Panc1 (cell line): Measurements from ENCODE around the gene TTYH2. TPM values are rescaled to one million over a fixed set of nuclear protein-coding genes. Genes with fewer than 3 reads are reported as not detected.

Experiments used
- ATAC-seq: fragments of 200-7000 bp; cut with Tn5 transposase; 2 replicates; pipeline ENCODE4 v1.9.1; 2020; ENCODE audit warnings: mild to moderate bottlenecking, moderate library complexity
- BruUV-seq: library from RNA; stranded (reverse); fragments of 400-500 nt; replicated peaks from 2 replicates; lab custom pipeline; 2021; lab: Mats Ljungman, UMichigan
- CTCF ChIA-PET: fragments of 300-600 bp; sonication (Branson Sonifier 250); formaldehyde crosslinking; loops from one replicate; lab custom pipeline; 2022; ENCODE audit warnings: antibody characterized with exemption; lab: Charles Lee
- POLR2A ChIA-PET: fragments of 300-600 bp; sonication (Branson Sonifier 250); formaldehyde crosslinking; loops from one replicate; lab custom pipeline; 2022; ENCODE audit warnings: antibody characterized with exemption; lab: Charles Lee
- DNase-seq: peaks from one replicate; pipeline ENCODE4 v3.0.0-alpha.2; 2010; ENCODE audit warnings: low read depth, low spot score
- H3K27ac ChIP-seq: 2 replicates; pipeline ENCODE4 v1.5.1; 2011; ENCODE audit warnings: mild to moderate bottlenecking, low read length, inconsistent platforms
- H3K27me3 ChIP-seq: fragments of 200-500 bp; sonication (Bioruptor generic); 2 replicates; pipeline ENCODE4 v1.6.0; 2014; ENCODE audit warnings: low read length, inconsistent platforms; ENCODE audit not compliant: control insufficient read depth, insufficient read depth
- H3K36me3 ChIP-seq: fragments of 200-500 bp; sonication (Bioruptor generic); 2 replicates; pipeline ENCODE4 v1.5.1; 2014; ENCODE audit warnings: inconsistent platforms, mild to moderate bottlenecking, low read length, moderate library complexity; ENCODE audit not compliant: control insufficient read depth, insufficient read depth
- H3K4me1 ChIP-seq: 2 replicates; pipeline ENCODE4 v1.5.1; 2011; ENCODE audit warnings: inconsistent platforms, mild to moderate bottlenecking, low read length, moderate library complexity; ENCODE audit not compliant: control insufficient read depth, insufficient read depth
- H3K4me3 ChIP-seq, 2 experiments: 2 replicates each; pipeline ENCODE4 v1.5.1; 2011 to 2012; ENCODE audit warnings: low read depth in 2 of 2, low read length in 2 of 2, mild to moderate bottlenecking in 2 of 2, inconsistent platforms in 1 of 2, moderate library complexity in 1 of 2
- H3K9me3 ChIP-seq: fragments of 200-500 bp; sonication (Bioruptor generic); 2 replicates; pipeline ENCODE4 v1.5.1; 2014; ENCODE audit warnings: low read depth, mild to moderate bottlenecking, inconsistent platforms, low read length, moderate library complexity; ENCODE audit not compliant: control insufficient read depth, insufficient read depth
- POLR2AphosphoS5 ChIP-seq: IDR thresholded peaks from 2 replicates; pipeline ENCODE4 v1.6.1; 2012; ENCODE audit warnings: mild to moderate bottlenecking, low read depth, low read length, moderate library complexity
- SIN3A ChIP-seq: IDR thresholded peaks from 2 replicates; pipeline ENCODE4 v1.6.1; 2012; ENCODE audit warnings: low read depth, mild to moderate bottlenecking, low read length, moderate library complexity, borderline replicate concordance; ENCODE audit not compliant: insufficient read depth
- TCF7L2 ChIP-seq: IDR thresholded peaks from 2 replicates; pipeline ENCODE4 v1.6.1; 2011; ENCODE audit warnings: mild to moderate bottlenecking, low read depth, low read length, inconsistent platforms
- in situ Hi-C: cut with HindIII; loops from 2 replicates; pipeline ENCODE4 v1.10.0; 2016; ENCODE audit warnings: low sequenced_read_pairs, low pct_unique_long_range_greater_than_20kb
- intact Hi-C: fragments of 100-400 bp; cut with micrococcal nuclease; formaldehyde crosslinking; loops from one replicate; pipeline ENCODE4 v1.10.0; 2022; ENCODE audit not compliant: unreplicated experiment
- total RNA-seq: library from RNA; stranded (reverse); gene quantifications from one replicate; pipeline ENCODE4 v1.2.1, GENCODE V29; 2021; ENCODE audit not compliant: unreplicated experiment
- TF ChIP-seq, protein P1 (sequence below): fragments of 450-650 bp; IDR thresholded peaks from 2 replicates; pipeline ENCODE4 v1.5.1; 2017; ENCODE audit warnings: mild to moderate bottlenecking
- TF ChIP-seq, protein P2 (sequence below), 2 experiments: IDR thresholded peaks; 2 replicates each; pipeline ENCODE4 v1.6.1; 2011 to 2012; ENCODE audit warnings: low read depth in 2 of 2, control low read depth in 1 of 2, low read length in 1 of 2, mild to moderate bottlenecking in 1 of 2, moderate library complexity in 1 of 2; ENCODE audit not compliant: insufficient read depth in 1 of 2

Gene TTYH2
- total RNA-seq, 1 experiment from 2014 or later = 8.3 TPM

DNA sequence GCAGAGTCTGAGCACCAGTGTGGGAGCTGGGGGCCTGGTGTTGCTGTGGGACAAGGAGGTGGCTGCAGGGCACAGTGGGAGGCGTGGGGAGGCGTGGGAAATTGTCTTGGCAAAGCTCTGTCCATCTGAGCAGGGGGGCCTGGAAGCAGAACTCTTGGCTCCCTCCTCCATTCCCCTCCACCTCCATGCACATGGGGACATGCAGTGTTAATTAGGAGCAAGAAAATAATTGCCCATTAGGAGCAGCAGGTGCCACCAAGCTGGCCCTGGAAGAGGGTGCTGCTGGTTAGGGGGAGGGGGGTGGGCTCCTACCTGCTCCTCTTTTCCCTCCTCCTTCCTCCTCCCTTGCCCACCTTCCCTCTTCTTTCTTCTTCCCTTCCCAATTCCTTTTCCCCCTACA, 4.5 kb downstream of the TTYH2 start:
- Histone ChIP-seq H3K4me3 (no peak overlapping the region), H3K27ac (no peak overlapping the region), H3K27me3 (no peaks in the 10 kb centered on the region), H3K36me3 (no peaks in the 10 kb centered on the region), H3K9me3 (no peaks in the 10 kb centered on the region), H3K4me1 (peaks cover 5% of the 10 kb centered on the region; the same call in 1 of the 2 replicates)
- TF ChIP-seq SIN3A (no peak), TCF7L2 (no peak), POLR2AphosphoS5 (no peak)
- TF ChIP-seq, protein P1, sequence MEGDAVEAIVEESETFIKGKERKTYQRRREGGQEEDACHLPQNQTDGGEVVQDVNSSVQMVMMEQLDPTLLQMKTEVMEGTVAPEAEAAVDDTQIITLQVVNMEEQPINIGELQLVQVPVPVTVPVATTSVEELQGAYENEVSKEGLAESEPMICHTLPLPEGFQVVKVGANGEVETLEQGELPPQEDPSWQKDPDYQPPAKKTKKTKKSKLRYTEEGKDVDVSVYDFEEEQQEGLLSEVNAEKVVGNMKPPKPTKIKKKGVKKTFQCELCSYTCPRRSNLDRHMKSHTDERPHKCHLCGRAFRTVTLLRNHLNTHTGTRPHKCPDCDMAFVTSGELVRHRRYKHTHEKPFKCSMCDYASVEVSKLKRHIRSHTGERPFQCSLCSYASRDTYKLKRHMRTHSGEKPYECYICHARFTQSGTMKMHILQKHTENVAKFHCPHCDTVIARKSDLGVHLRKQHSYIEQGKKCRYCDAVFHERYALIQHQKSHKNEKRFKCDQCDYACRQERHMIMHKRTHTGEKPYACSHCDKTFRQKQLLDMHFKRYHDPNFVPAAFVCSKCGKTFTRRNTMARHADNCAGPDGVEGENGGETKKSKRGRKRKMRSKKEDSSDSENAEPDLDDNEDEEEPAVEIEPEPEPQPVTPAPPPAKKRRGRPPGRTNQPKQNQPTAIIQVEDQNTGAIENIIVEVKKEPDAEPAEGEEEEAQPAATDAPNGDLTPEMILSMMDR = no peak
- TF ChIP-seq, protein P2, sequence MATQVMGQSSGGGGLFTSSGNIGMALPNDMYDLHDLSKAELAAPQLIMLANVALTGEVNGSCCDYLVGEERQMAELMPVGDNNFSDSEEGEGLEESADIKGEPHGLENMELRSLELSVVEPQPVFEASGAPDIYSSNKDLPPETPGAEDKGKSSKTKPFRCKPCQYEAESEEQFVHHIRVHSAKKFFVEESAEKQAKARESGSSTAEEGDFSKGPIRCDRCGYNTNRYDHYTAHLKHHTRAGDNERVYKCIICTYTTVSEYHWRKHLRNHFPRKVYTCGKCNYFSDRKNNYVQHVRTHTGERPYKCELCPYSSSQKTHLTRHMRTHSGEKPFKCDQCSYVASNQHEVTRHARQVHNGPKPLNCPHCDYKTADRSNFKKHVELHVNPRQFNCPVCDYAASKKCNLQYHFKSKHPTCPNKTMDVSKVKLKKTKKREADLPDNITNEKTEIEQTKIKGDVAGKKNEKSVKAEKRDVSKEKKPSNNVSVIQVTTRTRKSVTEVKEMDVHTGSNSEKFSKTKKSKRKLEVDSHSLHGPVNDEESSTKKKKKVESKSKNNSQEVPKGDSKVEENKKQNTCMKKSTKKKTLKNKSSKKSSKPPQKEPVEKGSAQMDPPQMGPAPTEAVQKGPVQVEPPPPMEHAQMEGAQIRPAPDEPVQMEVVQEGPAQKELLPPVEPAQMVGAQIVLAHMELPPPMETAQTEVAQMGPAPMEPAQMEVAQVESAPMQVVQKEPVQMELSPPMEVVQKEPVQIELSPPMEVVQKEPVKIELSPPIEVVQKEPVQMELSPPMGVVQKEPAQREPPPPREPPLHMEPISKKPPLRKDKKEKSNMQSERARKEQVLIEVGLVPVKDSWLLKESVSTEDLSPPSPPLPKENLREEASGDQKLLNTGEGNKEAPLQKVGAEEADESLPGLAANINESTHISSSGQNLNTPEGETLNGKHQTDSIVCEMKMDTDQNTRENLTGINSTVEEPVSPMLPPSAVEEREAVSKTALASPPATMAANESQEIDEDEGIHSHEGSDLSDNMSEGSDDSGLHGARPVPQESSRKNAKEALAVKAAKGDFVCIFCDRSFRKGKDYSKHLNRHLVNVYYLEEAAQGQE (IDR thresholded peaks at IDR 0.05; ENCODE audit: insufficient read depth in 1 of 2, low read depth in 2 of 2, low read length in 1 of 2) = no peak
- in situ Hi-C loops = no loop called here
- no peak for DNase-seq
- intact Hi-C loops = no loop called here
- no TSS peak for BruUV-seq
- POLR2A ChIA-PET = interaction anchor here (0.8 kb wide), 1 partner anchor 137 kb away, joined by 5 read pairs; no protein-coding TSS in a partner anchor
- no peak for ATAC-seq
- CTCF ChIA-PET = no interaction called here

DNA sequence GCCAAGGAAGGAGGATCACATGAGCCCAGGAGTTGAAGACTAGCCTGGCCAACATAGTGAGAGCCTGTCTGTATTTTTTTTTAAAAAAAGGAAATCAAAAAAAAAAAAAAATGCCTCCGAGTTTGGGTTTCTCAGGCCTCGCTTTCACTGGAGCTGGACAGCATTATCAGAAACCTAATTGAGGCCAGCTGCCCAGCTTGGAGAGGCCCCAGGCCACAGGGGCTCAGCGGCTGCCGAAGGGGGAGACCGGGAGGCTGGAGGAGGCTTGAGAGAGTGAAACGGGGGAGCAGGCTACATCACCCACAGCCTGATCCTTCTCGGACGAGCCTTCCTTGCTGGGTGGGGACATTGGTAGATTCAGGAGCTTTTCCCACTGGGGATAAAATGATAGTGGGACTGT, 5.1 kb downstream of the TTYH2 start:
- ChIA-PET POLR2A (interaction anchor here (0.8 kb wide), 1 partner anchor 137 kb away, joined by 5 read pairs; no protein-coding TSS in a partner anchor), CTCF (interaction anchor here (0.7 kb wide), 1 partner anchor 769 kb away, joined by 5 read pairs; the partner anchor contains the start of gene CDR2L)
- H3K9me3 ChIP-seq = no peaks in the 10 kb centered on the region
- in situ Hi-C loops (no loop called here), intact Hi-C loops (no loop called here)
- H3K27ac ChIP-seq = no peak overlapping the region
- ATAC-seq = no peak
- no TSS peak for BruUV-seq
- H3K4me1 ChIP-seq = peaks cover 5% of the 10 kb centered on the region; the same call in 1 of the 2 replicates
- no peaks in the 10 kb centered on the region for H3K36me3 ChIP-seq
- DNase-seq = no peak
- TF ChIP-seq SIN3A = no peak
- H3K27me3 ChIP-seq = no peaks in the 10 kb centered on the region
- no peak overlapping the region for H3K4me3 ChIP-seq

DNA sequence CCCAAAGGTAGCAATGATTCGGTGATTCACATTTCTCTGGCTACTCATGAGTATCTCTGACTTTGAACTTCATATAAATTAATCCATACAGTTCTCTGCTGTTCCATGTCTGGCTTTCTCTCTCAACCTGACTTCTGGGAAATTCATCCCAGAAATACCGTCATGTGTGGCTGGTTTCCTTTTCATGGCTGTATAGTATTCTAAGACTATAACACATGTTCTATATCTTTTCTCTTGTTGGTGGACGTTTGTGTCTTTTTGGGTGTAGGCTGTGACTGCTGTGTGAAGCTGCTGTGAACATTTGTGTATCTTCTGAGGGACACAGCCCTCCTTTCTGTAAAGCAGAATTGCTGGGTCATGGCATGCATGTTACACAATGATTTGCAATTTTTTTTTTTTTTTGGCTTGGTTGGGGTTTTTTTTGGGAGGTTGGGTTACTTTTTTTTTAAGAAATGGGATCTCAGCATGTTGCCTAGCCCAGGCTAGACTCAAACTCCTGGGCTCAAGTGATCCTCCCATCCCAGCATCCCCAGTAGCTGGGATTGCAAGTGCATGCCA, 6.3 kb downstream of the TTYH2 start:
- Histone ChIP-seq H3K27me3 (no peaks in the 10 kb centered on the region), H3K4me3 (no peak overlapping the region), H3K36me3 (no peaks in the 10 kb centered on the region), H3K27ac (no peak overlapping the region), H3K9me3 (no peaks in the 10 kb centered on the region), H3K4me1 (no peaks in the 10 kb centered on the region)
- ChIA-PET POLR2A (interaction anchor here (0.6 to 0.8 kb wide), 2 partner anchors 15 to 971 kb away, joined by 3 to 9 read pairs; no protein-coding TSS in a partner anchor), CTCF (no interaction called here)
- TF ChIP-seq, protein P2 (IDR thresholded peaks at IDR 0.05; ENCODE audit: insufficient read depth in 1 of 2, low read depth in 2 of 2, low read length in 1 of 2) = no peak
- TF ChIP-seq POLR2AphosphoS5 (no peak), TCF7L2 (no peak), SIN3A (no peak)
- TF ChIP-seq, protein P1 = no peak
- in situ Hi-C loops (no loop called here), intact Hi-C loops (no loop called here)
- ATAC-seq = no peak
- no peak for DNase-seq
- no TSS peak for BruUV-seq
